Small intestine (tissue), 7 donors: ENCODE results near the gene LTB4R2. TPM values are rescaled to one million over a fixed set of nuclear protein-coding genes. Genes with fewer than 3 reads are reported as not detected.

ENCODE experiments used
- DNase-seq, 2 donors: peaks; one replicate each; pipeline versions ENCODE4 v3.0.0 to v3.0.0-alpha.2; 2013
- FAIRE-seq: peaks from 2 replicates; lab custom pipeline; 2012; peaks lifted over from hg19 to GRCh38; lab: Jason Lieb, UNC
- H3K27ac ChIP-seq, 3 donors: one replicate each; pipeline ENCODE4 v1.5.1; 2013; ENCODE audit warnings: low read length in 2 of 3, mild to moderate bottlenecking in 2 of 3, control low read depth in 1 of 3, inconsistent platforms in 1 of 3, low read depth in 1 of 3, moderate library complexity in 1 of 3
- H3K27me3 ChIP-seq, 3 donors: one replicate each; pipeline ENCODE4 v1.6.1; 2013; ENCODE audit warnings: low read length in 3 of 3, inconsistent platforms in 1 of 3; ENCODE audit not compliant: control insufficient read depth in 3 of 3, insufficient read depth in 3 of 3
- H3K36me3 ChIP-seq, 3 donors: one replicate each; pipeline ENCODE4 v1.6.1; 2013; ENCODE audit warnings: low read length in 3 of 3, inconsistent platforms in 1 of 3, low read depth in 1 of 3, mild to moderate bottlenecking in 1 of 3, moderate library complexity in 1 of 3; ENCODE audit not compliant: control insufficient read depth in 3 of 3, insufficient read depth in 2 of 3
- H3K4me1 ChIP-seq, 3 donors: one replicate each; pipeline ENCODE4 v1.6.1; 2013; ENCODE audit warnings: low read length in 2 of 3, inconsistent platforms in 1 of 3, low read depth in 1 of 3, mild to moderate bottlenecking in 1 of 3, moderate library complexity in 1 of 3; ENCODE audit not compliant: control insufficient read depth in 3 of 3, insufficient read depth in 2 of 3
- H3K4me3 ChIP-seq, 3 donors: one replicate each; pipeline ENCODE4 v1.5.1; 2013; ENCODE audit warnings: low read length in 3 of 3, control low read depth in 1 of 3, inconsistent platforms in 1 of 3, low read depth in 1 of 3, mild to moderate bottlenecking in 1 of 3, moderate library complexity in 1 of 3
- H3K9me3 ChIP-seq, 2 donors: one replicate each; pipeline ENCODE4 v1.6.1; 2013; ENCODE audit warnings: low read depth in 1 of 2, low read length in 1 of 2; ENCODE audit not compliant: control insufficient read depth in 2 of 2, insufficient read depth in 1 of 2
- WGBS, 3 donors: extraction: QIAGEN DNeasy Blood & Tissue Kit; methylation state at CpG; one replicate each; pipeline ENCODE4 v1.1.7; 2013; 5-methylcytosine and 5-hydroxymethylcytosine counted together
- polyA plus RNA-seq, 4 donors: library from polyadenylated mRNA; stranded (reverse) in 3 of 4; unstranded in 1 of 4; fragments of 200-250 nt in 3 of 4; fragments of 120-200 nt in 1 of 4; gene quantifications; one replicate each; pipeline versions ENCODE4 v1.2.1 to v1.2.3, GENCODE V29; 2013
- donor health status: healthy with polysubstance abuse.
- donor health status: control.
- donor health status: control.
- donor health status: Bipolar disorder and iron deficiency.
- donor health status: healthy.

The LTB4R2 gene
- polyA plus RNA-seq, 4 donors, result 0.89 to 4.7 (median 2.3) TPM

GRCh38 chr14:24280797-24281460, 29.0 kb upstream of the LTB4R2 start:
- Histone ChIP-seq H3K27me3 (no peaks in the 10 kb centered on the region), H3K9me3 (no peaks in the 10 kb centered on the region), H3K4me1 (no peaks in the 10 kb centered on the region), H3K36me3 (peaks cover 0 to 3% (median 0%) of the 10 kb centered on the region in 3 donors), H3K4me3 (no peak overlapping the region), H3K27ac (no peak overlapping the region)
- 86 to 91% (median 87%) methylated on average over 6 of the region's 6 CpGs for WGBS, 3 donors
- FAIRE-seq, result no peak
- no peak for DNase-seq

GRCh38 chr14:24281636-24282035, 28.3 kb upstream of the LTB4R2 start:
- H3K4me1 ChIP-seq, result no peaks in the 10 kb centered on the region
- peaks cover 0 to 5% (median 0%) of the 10 kb centered on the region in 3 donors for H3K36me3 ChIP-seq
- H3K27ac ChIP-seq, result no peak overlapping the region
- no peak for FAIRE-seq
- no peak overlapping the region for H3K4me3 ChIP-seq
- no peaks in the 10 kb centered on the region for H3K27me3 ChIP-seq
- 91 to 95% (median 92%) methylated on average over 7 of the region's 7 CpGs for WGBS, 3 donors
- no peaks in the 10 kb centered on the region for H3K9me3 ChIP-seq
- no peak for DNase-seq

GRCh38 chr14:24282736-24283135, 27.2 kb upstream of the LTB4R2 start:
- 68 to 81% (median 74%) methylated on average over 3 of the region's 3 CpGs for WGBS, 3 donors
- no peak for DNase-seq
- H3K27ac ChIP-seq, result no peak overlapping the region
- H3K9me3 ChIP-seq, result no peaks in the 10 kb centered on the region
- peaks cover 0 to 5% (median 0%) of the 10 kb centered on the region in 3 donors for H3K36me3 ChIP-seq
- H3K4me1 ChIP-seq, result no peaks in the 10 kb centered on the region
- no peaks in the 10 kb centered on the region for H3K27me3 ChIP-seq
- no peak for FAIRE-seq
- H3K4me3 ChIP-seq, result no peak overlapping the region

- no peak for FAIRE-seq
Measured at GRCh38 chr14:24283796-24284460, 26.0 kb upstream of the LTB4R2 start.

GRCh38 chr14:24284501-24285035, 25.4 kb upstream of the LTB4R2 start:
- Histone ChIP-seq H3K9me3 (no peaks in the 10 kb centered on the region), H3K27ac (no peak overlapping the region), H3K27me3 (no peaks in the 10 kb centered on the region), H3K36me3 (peaks cover 0 to 14% (median 0%) of the 10 kb centered on the region in 3 donors), H3K4me1 (no peaks in the 10 kb centered on the region), H3K4me3 (no peak overlapping the region)
- no peak for FAIRE-seq
- DNase-seq, result no peak
- WGBS, 3 donors, result 81 to 92% (median 82%) methylated on average over 10 to 11 of the region's 11 CpGs

More at GRCh38 chr14:24283796-24284460, 26.0 kb upstream of the LTB4R2 start:
- no peaks in the 10 kb centered on the region for H3K27me3 ChIP-seq
- no peaks in the 10 kb centered on the region for H3K4me1 ChIP-seq
- H3K4me3 ChIP-seq, result no peak overlapping the region
- H3K36me3 ChIP-seq, result peaks cover 0 to 10% (median 0%) of the 10 kb centered on the region in 3 donors
- no peak for DNase-seq
- H3K27ac ChIP-seq, result no peak overlapping the region
- H3K9me3 ChIP-seq, result no peaks in the 10 kb centered on the region
- WGBS, 3 donors, result 87 to 93% (median 90%) methylated on average over 5 of the region's 5 CpGs

GRCh38 chr14:24285351-24285750, 24.6 kb upstream of the LTB4R2 start:
- H3K27me3 ChIP-seq, result no peaks in the 10 kb centered on the region
- H3K36me3 ChIP-seq, result peaks cover 0 to 22% (median 5%) of the 10 kb centered on the region in 3 donors
- no peak for DNase-seq
- H3K4me3 ChIP-seq, result no peak overlapping the region
- FAIRE-seq, result no peak
- H3K4me1 ChIP-seq, result no peaks in the 10 kb centered on the region
- no peaks in the 10 kb centered on the region for H3K9me3 ChIP-seq
- WGBS, 3 donors, result 63 to 80% (median 79%) methylated on average over 4 of the region's 4 CpGs
- H3K27ac ChIP-seq, result no peak overlapping the region

- FAIRE-seq (no peak), DNase-seq (no peak)
- Histone ChIP-seq H3K4me1 (no peaks in the 10 kb centered on the region), H3K9me3 (no peaks in the 10 kb centered on the region), H3K4me3 (no peak overlapping the region), H3K27me3 (no peaks in the 10 kb centered on the region), H3K36me3 (peaks cover 5 to 39% (median 16%) of the 10 kb centered on the region in 3 donors), H3K27ac (no peak overlapping the region)
- WGBS, 3 donors, result 95 to 98% (median 95%) methylated on average over 5 of the region's 5 CpGs
Measured at GRCh38 chr14:24286996-24287395, 22.9 kb upstream of the LTB4R2 start.

- no peak overlapping the region for H3K4me3 ChIP-seq
- DNase-seq (no peak), FAIRE-seq (no peak)
- no peaks in the 10 kb centered on the region for H3K4me1 ChIP-seq
- H3K27ac ChIP-seq, result no peak overlapping the region
- no peaks in the 10 kb centered on the region for H3K27me3 ChIP-seq
- H3K9me3 ChIP-seq, result no peaks in the 10 kb centered on the region
- WGBS, 3 donors, result 70 to 77% (median 73%) methylated on average over 6 of the region's 6 CpGs
- peaks cover 5 to 55% (median 22%) of the 10 kb centered on the region in 3 donors for H3K36me3 ChIP-seq
Measured at GRCh38 chr14:24289649-24290280, 20.2 kb upstream of the LTB4R2 start.
